Dermis microvascular lymphatic vessel endothelial cell (primary cell): ENCODE measurements around the gene CCDC17. TPM values are rescaled to one million over a fixed set of nuclear protein-coding genes. Genes with fewer than 3 reads are reported as not detected.
"Not testable (repeated sequence)": the region's sequence is repeated elsewhere in the genome, so short reads cannot be mapped to it uniquely, and the experiment has no call there.

Experiments
- DNase-seq, 2 donors: peaks; one replicate each; pipeline versions ENCODE4 v3.0.0 to v3.0.0-alpha.2; 2010; ENCODE audit warnings: low read depth in 2 of 2
- total RNA-seq: library from RNA; depleted of rRNA; stranded (reverse); fragments of >200 nt; gene quantifications from 2 replicates; pipeline ENCODE4 v1.2.1, GENCODE V29; 2014

Gene CCDC17
- total RNA-seq, 1 donor from 2014 or later: 0.51 TPM

- DNase-seq: peak in 1 of 2 donors; percentile 40
Measured at GRCh38 chr1:45621895-45622523, 1.8 kb downstream of the CCDC17 start.

GRCh38 chr1:45621501-45621836 lies 2.4 kb downstream of the CCDC17 start:
- peak in 1 of 2 donors; percentile 33 for DNase-seq

GRCh38 chr1:45620588-45621500 lies 3.0 kb downstream of the CCDC17 start:
- peak in 1 of 2 donors; percentile 29 for DNase-seq

- peak in 1 of 2 donors; percentile 27 for DNase-seq
Measured at GRCh38 chr1:45619149-45619921, 4.5 kb downstream of the CCDC17 start.

GRCh38 chr1:45617618-45618017 lies 6.2 kb downstream of the CCDC17 start:
- peak in 1 of 2 donors; percentile 75 for DNase-seq

- no peak for DNase-seq
Measured at GRCh38 chr1:45615885-45616284, 8.0 kb downstream of the CCDC17 start.

GRCh38 chr1:45612941-45613579 lies 10.8 kb downstream of the CCDC17 start:
- DNase-seq: no peak

- DNase-seq: no peak
Measured at GRCh38 chr1:45610589-45611226, 13.1 kb downstream of the CCDC17 start.

- DNase-seq: peak in 1 of 2 donors; percentile 84
Measured at GRCh38 chr1:45608175-45609156, 15.4 kb downstream of the CCDC17 start.

- no peak for DNase-seq
Measured at GRCh38 chr1:45607404-45608074, 16.3 kb downstream of the CCDC17 start.

GRCh38 chr1:45604239-45604638 lies 19.6 kb downstream of the CCDC17 start:
- no peak for DNase-seq

- not testable (repeated sequence) for DNase-seq
Measured at GRCh38 chr1:45596765-45597164, 27.1 kb downstream of the CCDC17 start.

GRCh38 chr1:45594412-45594811 lies 29.4 kb downstream of the CCDC17 start:
- no peak for DNase-seq

- DNase-seq: no peak
Measured at GRCh38 chr1:45589861-45590260, 34.0 kb downstream of the CCDC17 start.

- DNase-seq: no peak
Measured at GRCh38 chr1:45586769-45587168, 37.1 kb downstream of the CCDC17 start.

GRCh38 chr1:45585496-45586075 lies 38.3 kb downstream of the CCDC17 start:
- DNase-seq: no peak

GRCh38 chr1:45585110-45585426 lies 38.8 kb downstream of the CCDC17 start:
- DNase-seq: no peak

GRCh38 chr1:45584351-45585109 lies 39.3 kb downstream of the CCDC17 start:
- DNase-seq: peak; percentile 94 to 98
